HG03175 (cell line): Measurements from ENCODE around the gene HELZ.
A peak's percentile ranks its signal among the peaks of the same experiment; 100 is the strongest.
"Not testable (repeated sequence)": the region's sequence is repeated elsewhere in the genome, so short reads cannot be mapped to it uniquely, and the experiment has no call there.

ENCODE experiments used
- ATAC-seq: cut with Tn5 transposase; IDR thresholded peaks from one replicate; pipeline ENCODE4 v1.9.1; 2021; ENCODE audit warnings: mild to moderate bottlenecking, moderate library complexity; ENCODE audit not compliant: unreplicated experiment

HELZ gene

DNA sequence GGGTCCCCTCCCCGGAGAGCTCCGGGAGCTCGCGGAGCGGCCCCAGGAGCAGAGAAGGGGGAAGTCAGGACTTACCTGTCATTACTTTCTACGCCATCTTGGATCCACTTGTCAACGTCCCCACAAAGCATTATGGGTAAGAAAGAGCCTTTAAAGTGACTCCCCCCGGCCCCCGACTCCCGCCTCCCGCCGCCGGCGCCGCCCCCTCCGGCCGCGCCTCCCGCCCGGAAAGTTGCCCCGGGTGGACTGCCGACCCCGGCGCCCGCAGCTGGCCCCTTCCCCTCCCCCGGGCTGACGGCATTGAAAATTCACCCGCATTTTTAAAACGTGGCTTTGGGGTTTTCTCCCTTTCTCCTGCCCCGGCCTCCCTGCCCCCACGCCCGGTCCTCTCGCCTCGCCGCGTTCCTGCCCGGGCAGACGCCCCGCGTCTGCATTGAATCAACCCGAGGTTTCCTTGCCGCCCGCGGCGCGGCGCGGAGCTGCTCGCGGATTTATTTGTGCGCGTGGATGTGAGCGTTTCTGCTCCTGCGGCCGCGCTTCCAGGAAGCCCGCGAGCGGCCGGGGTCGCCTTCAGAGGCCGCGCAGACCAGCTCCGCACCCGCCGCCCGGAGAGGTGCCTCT is at the start of gene HELZ:
TSS of gene HELZ (minus strand) at position 124 of the 621 bp plus-strand sequence. CDS start 26,392 bp downstream, outside the sequence.
- ATAC-seq: peak; percentile 45

- peak; percentile 88 for ATAC-seq
Measured at GRCh38 chr17:67293251-67294203, 48.5 kb upstream of the HELZ start.

- no peak for ATAC-seq
Measured at GRCh38 chr17:67290711-67291291, 45.8 kb upstream of the HELZ start.

DNA sequence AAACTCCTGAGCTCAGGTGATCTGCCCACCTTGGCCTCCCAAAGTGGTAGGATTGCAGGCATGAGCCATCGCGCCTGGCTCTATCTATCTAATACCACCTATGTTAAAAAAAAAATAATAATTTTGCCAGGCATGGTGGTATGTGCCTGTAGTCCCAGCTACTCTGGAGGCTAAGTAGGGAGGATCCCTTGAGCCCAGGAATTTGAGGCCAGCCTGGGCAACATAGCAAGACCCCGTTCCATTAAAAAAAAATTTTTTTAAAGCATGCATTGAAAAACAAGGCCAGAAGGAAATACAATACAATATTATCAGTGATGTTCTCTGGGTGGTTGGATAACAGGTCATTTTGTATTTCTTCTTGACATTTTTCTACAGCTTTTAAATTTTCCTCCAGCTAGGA is 45.2 kb upstream of the HELZ start:
- ATAC-seq: no peak

DNA sequence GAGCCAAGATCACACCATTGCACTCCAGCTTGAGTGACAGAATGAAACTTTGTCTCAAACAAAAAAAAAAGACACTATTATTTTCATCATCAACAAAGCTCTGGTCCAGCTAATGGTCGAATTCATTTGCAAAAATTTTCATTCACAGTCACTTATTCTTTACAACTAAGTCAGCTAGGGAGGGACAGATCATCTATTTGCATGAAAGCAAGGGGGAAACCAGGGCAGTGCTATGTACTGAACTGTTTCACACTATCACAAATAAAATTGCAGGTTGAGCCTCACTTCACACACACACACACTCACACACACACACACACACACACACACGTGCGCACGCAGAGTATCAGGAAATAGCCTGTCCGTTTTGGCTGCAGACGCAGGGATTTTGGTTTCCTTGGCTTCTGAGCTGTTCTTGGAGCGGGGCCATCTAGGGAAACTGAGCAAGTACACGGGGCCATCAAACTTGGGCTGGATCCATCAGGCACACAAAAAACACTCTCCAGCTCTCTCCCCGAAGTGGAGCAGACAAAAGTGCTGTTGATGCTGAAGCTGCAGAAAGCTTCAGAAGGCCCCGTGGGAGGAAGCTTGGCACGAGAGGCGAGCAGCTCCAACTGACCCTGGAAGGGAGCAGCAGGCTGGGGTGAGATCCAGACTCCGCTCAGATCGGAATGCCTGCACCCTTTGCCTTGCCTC is 44.3 kb upstream of the HELZ start:
- ATAC-seq: no peak

GRCh38 chr17:67286826-67287225 is 41.8 kb upstream of the HELZ start:
- ATAC-seq: not testable (repeated sequence)

DNA sequence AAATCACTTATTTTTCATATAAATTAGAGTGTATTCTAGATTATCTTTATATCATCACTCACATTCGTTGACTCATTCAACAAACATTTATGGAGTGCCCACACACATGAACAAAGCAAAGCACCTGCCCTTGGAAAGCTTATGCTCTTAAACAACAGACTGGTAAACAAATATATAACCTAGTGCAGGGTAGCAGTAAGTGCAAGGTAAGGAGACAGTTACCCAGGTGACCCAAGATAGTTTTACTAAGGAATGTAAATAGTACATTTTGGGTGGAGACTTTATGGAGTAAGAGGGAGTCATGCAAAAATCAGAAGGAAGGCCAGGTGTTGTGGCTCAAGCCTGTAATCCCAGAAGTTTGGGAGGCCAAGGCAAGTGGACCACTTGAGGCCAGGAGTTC is 40.4 kb upstream of the HELZ start:
- no peak for ATAC-seq

GRCh38 chr17:67283731-67284516 is 38.9 kb upstream of the HELZ start:
- ATAC-seq: no peak

GRCh38 chr17:67281743-67282142 is 36.7 kb upstream of the HELZ start:
- ATAC-seq: no peak

DNA sequence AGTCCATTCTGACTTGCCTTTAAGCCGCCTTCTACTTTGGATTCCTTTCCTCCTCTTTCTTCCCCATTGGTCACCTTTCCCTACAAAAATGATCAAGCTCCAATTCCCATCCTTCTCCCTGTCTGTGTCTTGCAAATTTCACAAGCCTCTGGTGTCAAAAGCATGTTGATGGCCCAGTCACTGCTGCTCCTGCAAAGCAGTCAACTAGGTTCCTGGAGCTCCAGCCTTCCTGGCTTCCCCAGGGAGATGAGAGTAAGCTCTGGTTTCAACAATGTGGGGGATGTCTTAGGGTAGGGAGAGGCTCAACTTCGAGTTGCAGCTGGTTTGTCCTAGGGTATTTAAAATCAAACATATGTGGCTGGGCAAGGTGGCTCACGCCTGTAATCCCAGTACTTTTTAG is 36.1 kb upstream of the HELZ start:
- ATAC-seq: no peak

GRCh38 chr17:67280279-67280678 is 35.3 kb upstream of the HELZ start:
- ATAC-seq: no peak

DNA sequence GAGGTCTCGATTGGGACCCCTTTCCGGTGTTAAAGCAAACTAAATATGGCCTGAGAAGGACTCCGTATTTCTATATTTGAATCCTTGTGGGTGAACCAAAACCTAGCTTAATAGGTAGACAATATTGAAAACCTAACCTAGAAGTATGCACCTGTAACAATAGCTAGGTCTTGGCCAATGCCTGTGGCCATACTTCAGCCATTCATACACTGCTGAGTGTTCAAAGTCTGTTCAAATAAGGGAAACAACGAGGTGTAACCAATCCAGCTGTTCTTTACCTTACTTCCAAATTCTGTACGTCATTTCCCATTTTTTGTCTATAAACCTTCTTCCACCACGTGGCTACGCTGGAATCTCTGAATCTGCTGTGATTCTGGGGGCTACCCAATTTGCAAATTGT is 34.1 kb upstream of the HELZ start:
- ATAC-seq: no peak

DNA sequence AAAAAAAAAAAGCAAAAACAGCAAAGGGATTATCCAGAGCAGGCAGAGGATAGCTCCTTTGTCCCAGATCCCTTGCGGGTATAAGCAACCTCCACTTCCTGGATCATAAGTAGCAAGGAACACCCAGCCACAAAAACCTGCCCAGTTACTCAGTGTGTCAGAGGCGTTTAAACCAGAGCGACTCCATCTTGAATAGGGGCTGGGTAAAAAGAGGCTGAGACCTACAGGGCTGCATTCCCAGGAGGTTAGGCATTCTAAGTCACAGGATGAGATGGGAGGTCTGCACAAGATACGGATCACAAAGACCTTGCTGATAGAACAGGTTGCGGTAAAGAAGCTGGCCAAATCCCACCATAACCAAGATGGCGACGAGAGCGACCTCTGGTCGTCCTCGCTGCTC is 33.4 kb upstream of the HELZ start:
- no peak for ATAC-seq

DNA sequence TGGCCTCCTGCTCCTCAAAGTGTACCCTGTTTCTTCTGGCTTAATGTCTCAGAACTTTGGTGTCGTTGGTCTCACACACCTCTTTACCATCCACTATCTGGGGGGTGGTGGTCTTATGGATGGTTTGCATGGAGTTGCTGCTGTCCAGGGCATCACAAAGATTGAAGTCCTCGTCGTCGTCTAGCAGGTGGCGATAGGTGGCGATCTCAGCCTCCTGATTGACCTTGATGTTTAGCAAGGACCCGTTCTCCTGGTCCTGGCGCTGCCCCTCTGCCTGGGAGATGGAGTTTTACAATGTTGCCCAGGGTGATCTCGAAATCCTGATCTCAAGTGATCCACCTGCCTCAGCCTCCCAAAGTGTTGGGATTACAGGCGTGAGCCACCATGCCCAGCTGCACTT is 31.1 kb upstream of the HELZ start:
- no peak for ATAC-seq

DNA sequence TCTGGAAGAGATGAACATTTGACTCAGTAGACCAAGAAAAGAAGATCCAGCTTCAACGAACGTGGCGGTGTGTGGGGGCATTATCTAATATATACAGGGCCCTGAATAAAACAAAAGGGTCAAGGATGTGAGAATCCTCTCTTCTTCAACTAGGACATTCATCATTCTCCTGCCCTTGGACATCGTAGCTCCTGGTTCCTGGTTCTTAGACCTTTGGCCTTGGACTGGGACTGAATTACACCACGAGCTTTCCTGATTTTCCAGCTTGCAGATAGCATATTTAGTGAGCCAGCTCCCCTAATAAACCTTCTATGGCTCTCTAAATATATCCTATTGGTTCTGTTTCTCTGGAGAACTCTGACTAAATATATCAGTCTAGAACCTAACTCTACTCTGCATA is 29.5 kb upstream of the HELZ start:
- no peak for ATAC-seq

DNA sequence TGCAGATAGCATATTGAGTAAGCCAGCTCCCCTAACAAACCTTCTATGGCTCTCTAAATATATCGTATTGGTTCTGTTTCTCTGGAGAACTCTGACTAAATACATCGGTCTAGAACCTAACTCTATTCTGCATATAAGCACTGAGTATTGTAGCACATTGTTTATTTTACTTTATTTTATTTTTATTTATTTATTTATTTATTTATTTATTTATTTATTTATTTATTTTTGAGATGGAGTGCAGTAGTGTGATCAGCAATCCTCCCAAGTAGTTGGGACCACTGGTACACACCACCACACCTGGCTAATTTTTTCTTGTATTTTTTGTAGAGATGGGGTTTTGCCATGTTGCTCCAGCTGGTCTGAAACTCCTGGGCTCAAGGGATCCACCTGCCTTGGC is 28.9 kb upstream of the HELZ start:
- ATAC-seq: no peak

- no peak for ATAC-seq
Measured at GRCh38 chr17:67272312-67273047, 27.5 kb upstream of the HELZ start.

DNA sequence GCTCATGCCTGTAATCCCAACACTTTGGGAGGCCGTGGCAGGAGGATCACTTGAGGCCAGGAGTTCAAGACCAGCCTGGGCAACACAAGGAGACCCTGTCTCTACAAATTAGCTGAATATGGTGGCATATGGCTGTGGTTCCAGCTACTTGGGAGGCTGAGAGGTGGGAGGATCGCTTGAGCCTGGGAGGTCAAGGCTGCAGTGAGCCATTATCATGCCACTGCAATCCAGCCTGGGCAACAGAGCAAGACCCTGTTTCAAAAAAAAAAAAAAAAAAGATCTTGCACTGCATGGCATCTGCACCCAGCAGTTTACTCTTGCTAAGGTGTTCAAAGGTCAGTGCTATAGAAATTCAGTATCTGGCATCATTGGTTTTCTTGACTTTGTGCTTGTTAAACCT is 26.2 kb upstream of the HELZ start:
- not testable (repeated sequence) for ATAC-seq

GRCh38 chr17:67270416-67270815 is 25.4 kb upstream of the HELZ start:
- ATAC-seq: no peak

GRCh38 chr17:67266496-67266895 is 21.5 kb upstream of the HELZ start:
- no peak for ATAC-seq
